ENCODE measurements around the gene VSIG1.

GRCh38 chrX:107996124-107996523, 48.7 kb upstream of the VSIG1 start:
- no peak for TF ChIP-seq CTCF (IDR thresholded peaks at IDR 0.05; ENCODE audit: low read length)
- no peak for TF ChIP-seq EZH2 (IDR thresholded peaks at IDR 0.05; ENCODE audit: borderline replicate concordance, low read length)
